Body of pancreas (tissue), 4 donors: Measurements from ENCODE around the gene SLC9A2. TPM values are rescaled to one million over a fixed set of nuclear protein-coding genes. Genes with fewer than 3 reads are reported as not detected.

Experiments
- ATAC-seq: fragments of 150-250 bp; one replicate; pipeline ENCODE4 v1.9.1; 2016
- DNase-seq, 4 donors: peaks; one replicate each; pipeline ENCODE4 v3.0.0-alpha.2; 2019
- H3K27ac ChIP-seq, 4 donors: fragments of 200-600 bp; sonication (generic); 1 replicate in 3 of 4; 2 replicates in 1 of 4; pipeline versions ENCODE4 v1.5.1 to v1.6.1; 2016 to 2019; ENCODE audit warnings: mild to moderate bottlenecking in 1 of 4, mixed read lengths in 1 of 4, moderate library complexity in 1 of 4
- H3K27me3 ChIP-seq, 2 donors: fragments of 200-600 bp; sonication (generic); one replicate each; pipeline ENCODE4 v1.6.0; 2016; ENCODE audit warnings: mild to moderate bottlenecking in 1 of 2
- H3K36me3 ChIP-seq, 2 donors: fragments of 200-600 bp; sonication (generic); replicated peaks in 1 of 2; 2 replicates each; pipeline ENCODE4 v1.5.1; 2016; ENCODE audit warnings: low read depth in 2 of 2; ENCODE audit not compliant: insufficient read depth in 1 of 2
- H3K4me1 ChIP-seq: fragments of 200-600 bp; sonication (generic); one replicate; pipeline ENCODE4 v1.6.0; 2016
- H3K4me3 ChIP-seq, 2 donors: fragments of 200-600 bp; sonication (generic); 1 replicate in 1 of 2; 2 replicates in 1 of 2; pipeline ENCODE4 v1.5.1; 2016 to 2019
- H3K9me3 ChIP-seq, 3 donors: fragments of 200-600 bp; sonication (generic); 1 replicate in 2 of 3; 2 replicates in 1 of 3; pipeline ENCODE4 v1.5.1; 2016
- CTCF ChIP-seq, 7 experiments: fragments of 450-650 bp in 4 of 7; fragments of 200-600 bp in 3 of 7; sonication (generic) in 3 of 7; IDR thresholded peaks; one replicate each; pipeline ENCODE4 v1.5.1; 2016 to 2019; ENCODE audit warnings: antibody characterized with exemption in 7 of 7
- POLR2A ChIP-seq, 3 donors: fragments of 450-650 bp; IDR thresholded peaks; one replicate each; pipeline ENCODE4 v1.6.1; 2016; ENCODE audit warnings: antibody characterized with exemption in 3 of 3, mild to moderate bottlenecking in 2 of 3
- WGBS, 2 donors: methylation state at CpG; one replicate each; pipeline ENCODE4 v1.1.5; 2017; 5-methylcytosine and 5-hydroxymethylcytosine counted together
- intact Hi-C: fragments of 100-400 bp; cut with DNase I; formaldehyde crosslinking; loops from one replicate; pipeline ENCODE4 v1.15.1; 2023
- total RNA-seq, 2 donors: library from RNA; depleted of rRNA; stranded (reverse); fragments of >200 nt; gene quantifications; one replicate each; pipeline ENCODE4 v1.1.0, GENCODE V29; 2016

Gene SLC9A2
- total RNA-seq, 2 donors from 2014 or later: 1.0 TPM; not detected in 1

- H3K4me1 ChIP-seq: no peaks in the 10 kb centered on the region
- H3K36me3 ChIP-seq: no peaks in the 10 kb centered on the region
- no peak overlapping the region for H3K27ac ChIP-seq
- intact Hi-C loops: no loop called here
- H3K27me3 ChIP-seq: no peaks in the 10 kb centered on the region
- H3K9me3 ChIP-seq: no peaks in the 10 kb centered on the region
- ATAC-seq (no peak), DNase-seq (no peak)
- TF ChIP-seq POLR2A (IDR thresholded peaks at IDR 0.05) (no peak), CTCF (IDR thresholded peaks at IDR 0.05) (no peak)
- 78 to 86% methylated on average over 2 of the region's 2 CpGs for WGBS, 2 donors
- no peak overlapping the region for H3K4me3 ChIP-seq
Measured at GRCh38 chr2:102674370-102674769, 55.0 kb downstream of the SLC9A2 start.

GRCh38 chr2:102674836-102675235 is 55.5 kb downstream of the SLC9A2 start:
- no peak overlapping the region for H3K27ac ChIP-seq
- no peaks in the 10 kb centered on the region for H3K9me3 ChIP-seq
- WGBS, 2 donors: 58 to 67% methylated on average over 4 of the region's 4 CpGs
- intact Hi-C loops: no loop called here
- TF ChIP-seq CTCF (IDR thresholded peaks at IDR 0.05): no peak
- DNase-seq: no peak
- no peak overlapping the region for H3K4me3 ChIP-seq
- no peaks in the 10 kb centered on the region for H3K4me1 ChIP-seq
- H3K36me3 ChIP-seq: no peaks in the 10 kb centered on the region
- no peak for ATAC-seq
- H3K27me3 ChIP-seq: no peaks in the 10 kb centered on the region

GRCh38 chr2:102677244-102678215 is 58.2 kb downstream of the SLC9A2 start:
- no peaks in the 10 kb centered on the region for H3K27me3 ChIP-seq
- TF ChIP-seq CTCF (IDR thresholded peaks at IDR 0.05): no peak
- TF ChIP-seq POLR2A (IDR thresholded peaks at IDR 0.05): no peak
- intact Hi-C loops: no loop called here
- H3K4me3 ChIP-seq: no peak overlapping the region
- DNase-seq (no peak), ATAC-seq (no peak)
- 64 to 70% methylated on average over 4 of the region's 4 CpGs for WGBS, 2 donors
- H3K9me3 ChIP-seq: no peaks in the 10 kb centered on the region
- no peak overlapping the region for H3K27ac ChIP-seq
- no peaks in the 10 kb centered on the region for H3K4me1 ChIP-seq
- H3K36me3 ChIP-seq: no peaks in the 10 kb centered on the region

GRCh38 chr2:102678442-102678841 is 59.1 kb downstream of the SLC9A2 start:
- DNase-seq: no peak
- Histone ChIP-seq H3K9me3 (no peaks in the 10 kb centered on the region), H3K4me1 (no peaks in the 10 kb centered on the region), H3K36me3 (no peaks in the 10 kb centered on the region), H3K4me3 (no peak overlapping the region), H3K27me3 (no peaks in the 10 kb centered on the region), H3K27ac (no peak overlapping the region)
- WGBS, 2 donors: 67 to 71% methylated on average over 5 of the region's 5 CpGs
- TF ChIP-seq CTCF (IDR thresholded peaks at IDR 0.05): no peak
- no peak for TF ChIP-seq POLR2A (IDR thresholded peaks at IDR 0.05)
- no peak for ATAC-seq
- intact Hi-C loops: no loop called here
